HL-60 (cell line): Measurements from ENCODE around the gene SSBP4.

Source experiments
- CTCF ChIP-seq: IDR thresholded peaks from one replicate; pipeline ENCODE4 v1.5.1; 2011; ENCODE audit warnings: low read length, control low read depth, inconsistent platforms; ENCODE audit not compliant: insufficient read depth
- GABPA ChIP-seq: IDR thresholded peaks from 2 replicates; pipeline ENCODE4 v1.6.1; 2012; ENCODE audit warnings: low read depth
- REST ChIP-seq: IDR thresholded peaks from 2 replicates; pipeline ENCODE4 v1.6.1; 2012; ENCODE audit warnings: low read depth; ENCODE audit not compliant: insufficient replicate concordance

- TF ChIP-seq GABPA (no peak), REST (no peak), CTCF (no peak)
Measured at GRCh38 chr19:18425515-18426415, 6.6 kb downstream of the SSBP4 start.
